ENCODE data around the gene SLC34A1. TPM values are rescaled to one million over a fixed set of nuclear protein-coding genes. Genes with fewer than 3 reads are reported as not detected.

SLC34A1 gene
- total RNA-seq, 1 experiment from 2014 or later = not detected

DNA sequence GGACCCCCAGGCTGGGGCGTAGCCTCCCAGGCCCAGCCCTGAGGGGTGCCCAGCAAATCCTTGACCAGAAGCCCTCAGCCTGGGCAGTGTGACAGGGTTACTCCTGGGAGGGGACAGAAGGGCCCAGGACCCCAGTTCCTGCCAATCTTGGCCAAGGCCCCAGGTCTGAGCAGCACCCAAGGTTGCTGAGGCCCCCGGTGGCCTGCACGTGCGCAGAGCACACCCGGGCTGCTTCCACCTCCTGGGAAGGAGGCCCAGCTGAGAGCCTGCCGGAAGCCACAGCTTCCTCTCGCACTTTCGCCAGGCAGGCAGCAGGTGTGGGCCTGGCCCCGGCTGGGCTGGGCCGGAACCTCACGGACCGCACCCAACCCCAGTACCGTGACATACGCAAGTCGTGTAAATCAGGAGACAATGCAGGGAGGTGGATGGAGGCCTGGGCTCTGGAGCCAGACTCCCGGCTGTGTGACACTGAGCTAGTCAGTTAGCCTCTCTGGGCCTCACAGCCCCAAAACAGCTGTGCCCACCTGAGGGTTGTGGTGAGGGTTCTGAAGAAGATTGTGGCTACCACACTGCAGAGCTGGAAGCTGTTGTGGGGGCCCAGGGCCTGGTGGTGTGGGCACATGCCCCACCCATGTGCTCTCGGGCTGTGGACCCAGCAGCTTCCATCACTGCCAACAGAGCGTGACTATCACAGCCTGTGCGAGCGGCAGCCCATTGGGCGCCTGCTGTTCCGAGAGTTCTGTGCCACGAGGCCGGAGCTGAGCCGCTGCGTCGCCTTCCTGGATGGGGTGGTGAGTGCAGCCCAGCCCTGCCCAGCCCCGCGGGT is 47.3 kb downstream of the SLC34A1 start:
- no peak for DNase-seq (ENCODE audit: low read depth)

DNA sequence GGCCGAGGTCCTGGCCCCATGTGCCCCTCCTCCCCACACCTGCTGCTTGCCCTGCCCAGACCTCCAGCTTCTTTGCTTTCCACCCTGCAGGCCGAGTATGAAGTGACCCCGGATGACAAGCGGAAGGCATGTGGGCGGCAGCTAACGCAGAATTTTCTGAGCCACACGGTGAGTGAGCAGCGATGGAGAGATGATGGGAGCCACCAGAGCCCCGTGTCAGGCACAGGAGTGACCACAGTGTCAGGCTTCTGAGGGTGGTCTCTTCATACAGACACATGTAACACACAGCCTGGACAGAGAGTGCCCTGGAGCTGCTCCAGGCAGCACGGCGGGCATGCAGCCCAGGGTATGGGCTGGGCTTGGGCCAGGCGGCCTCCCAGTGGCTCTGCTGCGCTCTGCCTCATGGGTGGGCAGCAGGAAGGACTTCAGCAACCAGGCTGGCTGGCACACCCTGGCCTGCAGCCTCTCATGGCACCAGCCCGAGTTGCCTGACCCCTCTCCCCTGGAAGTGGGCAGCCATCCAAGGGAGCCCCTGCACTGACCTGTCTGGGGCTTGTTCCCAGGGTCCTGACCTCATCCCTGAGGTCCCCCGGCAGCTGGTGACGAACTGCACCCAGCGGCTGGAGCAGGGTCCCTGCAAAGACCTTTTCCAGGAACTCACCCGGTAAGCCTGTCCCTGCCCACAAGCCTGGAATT is 48.1 kb downstream of the SLC34A1 start:
- no peak for DNase-seq (ENCODE audit: low read depth)

DNA sequence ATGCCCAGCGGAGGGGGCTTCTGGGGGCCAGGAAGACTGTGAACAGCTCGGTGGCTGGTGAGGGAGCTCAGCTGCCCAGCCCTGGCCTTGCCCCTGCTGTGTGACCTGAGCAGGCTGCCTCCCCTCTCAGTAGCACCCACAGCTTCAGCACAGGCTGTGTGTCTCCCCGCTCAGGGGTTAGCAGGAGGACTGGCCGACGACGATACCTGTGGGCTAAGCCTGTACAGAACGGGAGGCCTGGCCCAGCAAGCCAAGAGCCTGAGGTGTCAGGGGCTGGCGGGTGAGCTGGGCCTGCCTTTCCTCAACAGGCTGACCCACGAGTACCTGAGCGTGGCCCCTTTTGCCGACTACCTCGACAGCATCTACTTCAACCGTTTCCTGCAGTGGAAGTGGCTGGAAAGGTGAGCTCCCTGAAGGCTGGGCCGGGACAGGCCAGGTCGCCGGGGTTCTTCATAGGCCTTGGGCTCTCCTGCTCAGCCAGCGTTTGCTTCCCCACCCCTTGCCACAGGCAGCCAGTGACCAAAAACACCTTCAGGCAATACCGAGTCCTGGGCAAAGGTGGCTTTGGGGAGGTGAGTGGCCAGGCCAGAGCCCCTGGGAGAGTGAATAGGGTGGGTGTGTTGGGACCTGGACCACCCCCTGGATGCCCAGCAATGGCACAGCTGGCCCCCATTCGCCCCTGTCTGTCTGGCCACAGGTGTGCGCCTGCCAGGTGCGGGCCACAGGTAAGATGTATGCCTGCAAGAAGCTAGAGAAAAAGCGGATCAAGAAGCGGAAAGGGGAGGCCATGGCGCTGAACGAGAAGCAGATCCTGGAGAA is 48.8 kb downstream of the SLC34A1 start:
- no peak for DNase-seq (ENCODE audit: low read depth)

DNA sequence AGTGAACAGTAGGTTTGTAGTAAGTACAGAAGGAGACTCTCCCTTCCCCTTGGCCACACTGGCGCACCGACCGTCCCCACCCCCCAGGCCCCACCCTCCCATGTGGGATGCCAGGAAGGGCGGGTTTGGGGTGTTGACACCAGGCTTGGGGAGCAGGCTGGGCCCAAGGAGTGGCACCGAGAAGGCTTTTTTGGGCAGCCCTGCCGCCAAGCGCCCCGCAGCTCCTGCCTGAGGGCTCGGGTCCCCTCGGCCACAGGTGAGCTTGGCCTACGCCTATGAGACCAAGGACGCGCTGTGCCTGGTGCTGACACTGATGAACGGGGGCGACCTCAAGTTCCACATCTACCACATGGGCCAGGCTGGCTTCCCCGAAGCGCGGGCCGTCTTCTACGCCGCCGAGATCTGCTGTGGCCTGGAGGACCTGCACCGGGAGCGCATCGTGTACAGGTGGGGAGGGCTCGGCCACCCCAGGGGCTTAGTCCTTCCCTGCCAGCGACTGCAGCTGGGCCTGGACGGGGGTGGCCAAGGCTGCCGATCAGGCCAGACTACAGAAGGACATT is 49.5 kb downstream of the SLC34A1 start:
- no peak for DNase-seq (ENCODE audit: low read depth)

DNA sequence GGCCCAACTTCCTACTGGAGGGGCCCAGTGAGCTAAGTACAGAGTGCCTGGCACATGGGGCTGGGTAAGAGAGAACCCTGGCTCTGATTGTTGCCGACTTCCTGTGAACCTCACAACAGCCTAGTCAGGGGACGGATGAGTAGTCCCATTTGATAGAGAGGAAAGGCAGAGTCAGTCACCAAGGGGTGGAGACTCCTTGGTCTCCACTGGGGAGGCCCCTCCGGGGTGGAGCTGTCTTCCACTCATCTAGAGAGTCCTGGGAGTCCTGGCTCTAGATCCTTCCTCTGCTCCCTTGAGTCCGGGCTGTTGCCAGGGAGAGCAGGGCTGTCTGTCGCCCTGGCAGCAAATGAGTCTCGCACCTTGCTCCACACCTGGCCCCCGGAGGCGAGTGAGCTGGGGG is 50.2 kb downstream of the SLC34A1 start:
- DNase-seq (ENCODE audit: low read depth) = no peak

- DNase-seq (ENCODE audit: low read depth) = no peak
Measured at GRCh38 chr5:177434942-177435738, 50.9 kb downstream of the SLC34A1 start.

DNA sequence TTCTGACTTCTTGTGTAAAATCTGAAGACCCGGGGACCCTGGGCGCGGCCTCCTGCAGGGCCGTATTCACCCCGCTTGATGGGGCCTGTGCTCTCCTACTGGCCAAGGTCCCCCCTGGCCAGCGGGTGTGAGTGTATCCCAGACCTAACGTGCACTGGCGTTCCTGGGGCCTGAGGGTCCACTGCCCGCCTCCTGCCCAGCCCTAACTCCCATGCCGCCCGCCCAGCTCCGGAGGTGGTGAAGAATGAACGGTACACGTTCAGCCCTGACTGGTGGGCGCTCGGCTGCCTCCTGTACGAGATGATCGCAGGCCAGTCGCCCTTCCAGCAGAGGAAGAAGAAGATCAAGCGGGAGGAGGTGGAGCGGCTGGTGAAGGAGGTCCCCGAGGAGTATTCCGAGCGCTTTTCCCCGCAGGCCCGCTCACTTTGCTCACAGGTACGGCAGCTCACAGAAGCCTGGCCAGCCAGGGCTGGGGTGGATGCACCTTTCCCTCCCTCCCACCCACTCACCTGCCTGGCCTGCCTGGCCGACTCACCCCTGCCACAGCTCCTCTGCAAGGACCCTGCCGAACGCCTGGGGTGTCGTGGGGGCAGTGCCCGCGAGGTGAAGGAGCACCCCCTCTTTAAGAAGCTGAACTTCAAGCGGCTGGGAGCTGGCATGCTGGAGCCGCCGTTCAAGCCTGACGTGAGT is 51.8 kb downstream of the SLC34A1 start:
- DNase-seq (ENCODE audit: low read depth) = no peak

GRCh38 chr5:177437623-177438022 is 53.4 kb downstream of the SLC34A1 start:
- no peak for DNase-seq (ENCODE audit: low read depth)

- DNase-seq (ENCODE audit: low read depth) = no peak
Measured at GRCh38 chr5:177438468-177438867, 54.2 kb downstream of the SLC34A1 start.

DNA sequence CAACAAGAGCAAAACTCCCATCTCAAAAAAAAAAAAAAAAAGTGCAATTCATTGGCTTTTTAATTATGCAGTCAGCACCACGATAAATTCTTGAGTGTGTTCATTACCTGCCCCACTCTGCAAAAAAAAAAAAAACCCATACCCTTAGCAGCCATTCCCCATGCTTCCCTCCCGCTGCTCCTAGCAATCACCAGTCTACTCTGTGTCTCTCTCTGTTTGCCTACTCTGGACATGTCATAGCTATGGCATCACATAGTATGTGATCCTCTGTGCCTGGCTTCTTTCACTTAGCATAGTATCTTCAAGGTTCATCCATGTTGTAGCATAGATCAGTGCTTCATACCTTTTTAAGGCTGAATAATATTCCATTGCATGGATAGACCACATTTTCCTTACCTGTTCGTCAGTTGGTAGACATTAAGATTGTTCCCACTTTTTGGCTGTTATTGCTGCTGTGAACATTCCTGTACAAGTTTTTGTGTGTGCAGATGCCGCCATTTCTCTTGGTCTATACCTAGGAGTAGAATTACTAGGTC is 55.4 kb downstream of the SLC34A1 start:
- no peak for DNase-seq (ENCODE audit: low read depth)

DNA sequence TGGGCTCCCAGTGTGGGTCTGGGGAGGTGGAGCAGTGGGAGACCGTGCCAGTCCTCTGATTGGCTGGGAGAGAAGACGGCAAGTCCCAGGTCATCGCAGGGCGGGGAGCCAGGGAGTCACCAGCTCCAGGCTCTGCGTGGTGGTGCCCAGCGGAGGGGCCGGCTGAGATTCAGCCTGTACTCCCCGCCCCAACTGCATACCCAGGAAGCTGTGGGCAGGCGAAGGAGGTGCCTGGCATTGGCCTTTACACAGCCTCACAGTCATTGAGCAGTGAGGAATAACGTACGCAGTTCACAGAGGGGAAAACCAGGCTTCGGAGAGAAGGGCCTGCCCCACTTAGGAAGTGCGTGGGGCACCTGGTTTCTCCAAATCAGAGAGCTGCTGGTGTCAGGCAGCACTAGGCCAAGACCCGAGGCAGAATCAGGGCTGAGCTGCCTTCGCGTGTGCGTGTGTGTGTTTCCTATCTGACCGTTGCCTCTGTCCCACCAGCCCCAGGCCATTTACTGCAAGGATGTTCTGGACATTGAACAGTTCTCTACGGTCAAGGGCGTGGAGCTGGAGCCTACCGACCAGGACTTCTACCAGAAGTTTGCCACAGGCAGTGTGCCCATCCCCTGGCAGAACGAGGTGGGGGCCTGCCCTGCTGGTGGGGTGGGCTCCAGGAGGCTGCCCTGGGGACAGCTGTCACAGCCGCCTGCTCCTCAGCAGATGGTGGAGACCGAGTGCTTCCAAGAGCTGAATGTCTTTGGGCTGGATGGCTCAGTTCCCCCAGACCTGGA is 56.2 kb downstream of the SLC34A1 start:
- no peak for DNase-seq (ENCODE audit: low read depth)

- DNase-seq (ENCODE audit: low read depth) = no peak
Measured at GRCh38 chr5:177440990-177441780, 57.0 kb downstream of the SLC34A1 start.

DNA sequence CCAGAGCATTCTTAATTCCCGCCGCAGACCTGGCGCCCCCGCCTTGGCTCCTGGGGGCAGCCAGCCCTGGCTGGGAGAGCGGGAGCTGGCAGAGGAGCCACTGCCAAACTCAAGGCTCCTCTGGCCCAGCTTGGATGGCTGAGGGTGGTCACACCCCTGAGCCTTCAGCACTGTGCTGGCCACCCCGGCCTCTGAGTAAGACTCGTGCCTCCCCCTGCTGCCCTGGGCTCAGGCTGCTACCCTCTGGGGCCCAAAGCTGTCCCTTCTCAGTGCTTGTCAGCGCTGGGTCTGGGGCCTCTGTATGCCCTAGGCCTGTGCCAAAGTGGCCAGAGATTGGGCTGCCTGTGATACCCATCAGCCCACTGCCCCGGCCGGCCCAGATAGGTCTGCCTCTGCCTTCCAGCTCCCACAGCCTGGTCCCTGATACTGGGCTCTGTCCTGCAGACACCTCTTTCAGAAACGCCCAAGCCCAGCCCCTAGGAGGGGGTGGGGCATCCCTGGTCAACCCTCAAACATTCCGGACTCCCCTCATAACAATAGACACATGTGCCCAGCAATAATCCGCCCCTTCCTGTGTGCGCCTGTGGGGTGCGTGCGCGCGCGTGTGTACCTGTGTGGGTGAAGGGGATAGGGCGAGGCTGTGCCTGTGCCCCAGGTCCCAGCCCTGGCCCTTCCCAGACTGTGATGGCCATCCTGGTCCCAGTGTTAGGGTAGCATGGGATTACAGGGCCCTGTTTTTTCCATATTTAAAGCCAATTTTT is 58.0 kb downstream of the SLC34A1 start:
- no peak for DNase-seq (ENCODE audit: low read depth)

DNA sequence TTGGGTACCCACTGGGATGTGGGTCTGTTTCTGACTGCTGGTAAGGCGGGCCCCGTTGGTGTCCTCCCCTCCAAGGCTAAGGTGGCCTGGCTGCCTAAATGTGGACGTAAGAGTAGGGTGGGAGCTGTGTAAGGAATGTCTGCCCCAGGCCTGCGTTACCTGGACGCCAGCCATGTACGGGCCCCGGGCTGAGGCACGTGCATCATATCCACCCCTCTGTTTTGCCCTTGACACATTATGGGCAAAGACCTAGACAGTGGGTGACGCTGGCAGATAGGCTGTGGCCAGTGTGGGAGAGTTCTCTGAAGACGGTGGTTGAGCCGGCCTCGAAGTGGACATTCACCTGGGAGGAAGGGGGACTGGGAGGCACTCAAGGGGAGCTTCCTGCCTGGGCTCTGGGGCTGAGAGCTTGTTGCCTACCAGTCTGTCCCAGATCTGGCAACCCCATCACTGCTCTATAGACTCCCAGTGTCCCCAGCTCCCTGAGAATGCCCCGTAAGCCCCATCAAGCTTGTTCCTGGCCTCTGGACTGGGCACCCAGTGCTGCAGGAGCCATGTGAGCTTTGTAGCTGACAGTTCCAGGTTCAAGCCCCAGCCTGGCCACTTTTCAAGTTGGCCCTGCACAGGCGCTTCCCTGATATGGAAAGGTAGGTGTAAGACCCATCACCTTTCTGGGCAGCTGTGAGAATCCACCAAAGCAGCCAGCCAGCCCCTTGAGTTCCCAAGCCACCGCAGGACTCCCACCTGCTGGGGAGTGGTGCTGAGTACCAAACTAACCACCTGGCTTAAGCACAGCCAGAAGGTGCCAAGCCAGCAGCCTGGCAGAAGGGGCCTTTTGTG is 59.1 kb downstream of the SLC34A1 start:
- no peak for DNase-seq (ENCODE audit: low read depth)

DNA sequence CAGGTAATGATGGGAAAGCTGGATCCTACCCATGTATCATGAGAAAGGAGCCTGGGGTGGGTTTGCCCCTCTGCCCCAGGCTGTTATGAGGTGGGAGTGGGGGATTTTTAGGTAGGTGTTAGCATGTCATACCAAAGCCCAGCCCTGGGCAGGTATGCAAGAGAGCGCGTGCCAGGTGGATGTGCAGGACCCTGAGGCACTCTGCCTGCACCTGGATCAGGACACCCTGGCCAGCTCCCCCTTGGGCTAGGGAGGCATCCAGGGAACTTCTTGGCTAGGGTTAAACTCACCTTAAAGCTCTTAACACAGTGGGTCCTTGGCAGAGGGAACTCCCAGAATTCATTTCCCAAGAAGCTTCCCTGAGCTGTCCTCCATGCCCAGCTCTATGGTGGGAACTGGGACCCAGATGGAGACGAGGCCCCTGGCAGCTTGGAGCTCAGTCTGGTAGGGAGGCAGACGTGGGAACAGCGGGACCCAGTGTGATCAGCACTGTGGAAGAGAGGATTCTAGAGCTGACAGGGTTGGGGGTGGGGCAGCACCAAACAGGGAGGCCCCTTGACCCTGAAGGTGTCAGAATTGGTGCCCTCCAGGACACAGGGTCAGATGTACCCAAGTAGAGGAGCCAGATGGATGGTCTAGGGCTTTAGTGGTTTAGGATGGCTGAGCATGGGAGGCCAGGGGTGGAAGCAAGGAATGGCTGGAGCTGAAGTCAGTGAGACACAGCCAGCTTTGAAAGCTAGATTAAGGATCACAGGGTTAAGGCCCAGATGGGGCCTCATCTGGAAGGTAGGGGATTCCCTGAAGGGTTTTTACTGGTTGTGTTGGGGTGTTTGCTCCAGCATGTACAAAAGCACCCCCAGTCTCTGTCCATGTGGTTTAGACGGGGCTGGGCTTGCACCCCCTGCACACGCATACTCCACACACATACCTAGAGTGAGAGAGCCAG is 60.1 kb downstream of the SLC34A1 start:
- no peak for DNase-seq (ENCODE audit: low read depth)
